A549 (cell line): ENCODE measurements around the gene CD84. TPM values are rescaled to one million over a fixed set of nuclear protein-coding genes. Genes with fewer than 3 reads are reported as not detected.

Experiments
- ATAC-seq, 2 experiments: fragments of 200-7000 bp in 1 of 2; fragments of >200 bp in 1 of 2; cut with Nextera tagmentation in 1 of 2; cut with Tn5 transposase in 1 of 2; 3 replicates each; pipeline versions ENCODE4 v1.8.0 to v1.9.1; 2018 to 2020; ENCODE audit warnings: mild to moderate bottlenecking in 1 of 2, moderate library complexity in 1 of 2
- CTCF ChIA-PET: fragments of 300-600 bp; sonication (Branson Sonifier 250); formaldehyde crosslinking; extraction: SDS; loops from one replicate; lab custom pipeline; 2021; ENCODE audit warnings: antibody characterized with exemption, inconsistent platforms; lab: Yijun Ruan, JAX
- POLR2A ChIA-PET: fragments of 350-600 bp; formaldehyde crosslinking; extraction: SDS; loops from one replicate; lab custom pipeline; 2021; ENCODE audit warnings: antibody characterized with exemption, inconsistent platforms; lab: Yijun Ruan, JAX
- DNase-seq, 2 experiments: peaks; one replicate each; pipeline versions ENCODE4 v3.0.0 to v3.0.0-alpha.2; 2011 to 2016; ENCODE audit warnings: low read depth in 1 of 2, low spot score in 1 of 2
- FAIRE-seq: peaks from 2 replicates; lab custom pipeline; 2011; peaks lifted over from hg19 to GRCh38; lab: Jason Lieb, UNC
- H3K27ac ChIP-seq, 2 experiments: fragments of >200 bp; sonication (Bioruptor Twin); formaldehyde crosslinking; 3 replicates each; pipeline ENCODE4 v1.5.1; 2016 to 2017
- H3K4me1 ChIP-seq: fragments of >200 bp; sonication (Bioruptor Twin); formaldehyde crosslinking; 3 replicates; pipeline ENCODE4 v1.6.1; 2016
- H3K4me2 ChIP-seq: fragments of >200 bp; sonication (Bioruptor Twin); formaldehyde crosslinking; 3 replicates; pipeline ENCODE4 v1.6.1; 2016
- H3K4me3 ChIP-seq: fragments of >200 bp; sonication (Bioruptor Twin); formaldehyde crosslinking; 3 replicates; pipeline ENCODE4 v1.5.1; 2016
- H3K9me3 ChIP-seq: fragments of >200 bp; sonication (Bioruptor Twin); formaldehyde crosslinking; 3 replicates; pipeline ENCODE4 v1.6.1; 2016
- ATOH8 ChIP-seq: fragments of 250-450 bp; sonication (Bioruptor Pico); IDR thresholded peaks from 2 replicates; pipeline ENCODE4 v1.5.0; 2020; ENCODE audit warnings: low read depth, mild to moderate bottlenecking, moderate library complexity
- BHLHE40 ChIP-seq: IDR thresholded peaks from 2 replicates; pipeline ENCODE4 v1.6.1; 2012; ENCODE audit warnings: low read depth, low read length, inconsistent platforms
- CBX8 ChIP-seq: fragments of 200-600 bp; sonication (generic); IDR thresholded peaks from 2 replicates; pipeline ENCODE4 v1.6.1; 2016
- CEBPB ChIP-seq, 2 experiments: fragments of >200 bp in 1 of 2; sonication (Bioruptor Twin) in 1 of 2; formaldehyde crosslinking in 1 of 2; IDR thresholded peaks; 2 replicates each; pipeline ENCODE4 v1.6.1; 2012 to 2016
- ELK1 ChIP-seq: fragments of 150-350 bp; IDR thresholded peaks from 2 replicates; pipeline ENCODE4 v1.6.1; 2014; ENCODE audit warnings: low read depth, mild to moderate bottlenecking, low read length
- EP300 ChIP-seq, 2 experiments: fragments of >200 bp; sonication (Bioruptor Twin); formaldehyde crosslinking; IDR thresholded peaks; 2 replicates in 1 of 2; 3 replicates in 1 of 2; pipeline ENCODE4 v1.6.1; 2016 to 2017
- FOXS1 ChIP-seq: fragments of 250-450 bp; sonication (Bioruptor Pico); IDR thresholded peaks from 2 replicates; pipeline ENCODE4 v1.5.0; 2020; ENCODE audit warnings: mild to moderate bottlenecking, moderate library complexity
- HEYL ChIP-seq: fragments of 250-450 bp; sonication (Bioruptor Pico); IDR thresholded peaks from 2 replicates; pipeline ENCODE4 v1.8.0; 2021; ENCODE audit warnings: mild to moderate bottlenecking, moderate library complexity
- HOXA7 ChIP-seq: fragments of 250-450 bp; sonication (Bioruptor Pico); IDR thresholded peaks from 2 replicates; pipeline ENCODE4 v1.5.0; 2020; ENCODE audit warnings: mild to moderate bottlenecking, moderate library complexity
- HOXB13 ChIP-seq: fragments of 250-450 bp; sonication (Bioruptor Pico); IDR thresholded peaks from 2 replicates; pipeline ENCODE4 v1.5.0; 2020; ENCODE audit warnings: low read depth, mild to moderate bottlenecking, moderate library complexity
- JUN ChIP-seq, 2 experiments: fragments of >200 bp; sonication (Bioruptor Twin); formaldehyde crosslinking; IDR thresholded peaks; 2 replicates in 1 of 2; 3 replicates in 1 of 2; pipeline ENCODE4 v1.6.1; 2016 to 2017
- MAZ ChIP-seq: fragments of 150-350 bp; IDR thresholded peaks from 2 replicates; pipeline ENCODE4 v1.6.1; 2014; ENCODE audit warnings: antibody characterized with exemption, low read depth, low read length, borderline replicate concordance
- PHF8 ChIP-seq: fragments of 200-600 bp; sonication (generic); IDR thresholded peaks from 2 replicates; pipeline ENCODE4 v1.6.1; 2016; ENCODE audit warnings: low read depth, mild to moderate bottlenecking, antibody characterized with exemption, moderate library complexity, borderline replicate concordance
- POLR2AphosphoS2 ChIP-seq: conservative IDR thresholded peaks from 2 replicates; pipeline ENCODE4 v1.6.1; 2012; ENCODE audit warnings: low read length, improper control_type of control experiment, inconsistent platforms
- REST ChIP-seq: fragments of 200-600 bp; sonication (generic); IDR thresholded peaks from 2 replicates; pipeline ENCODE4 v1.6.1; 2016; ENCODE audit warnings: antibody characterized with exemption, mild to moderate bottlenecking, moderate library complexity
- RFX5 ChIP-seq: fragments of 450-650 bp; IDR thresholded peaks from 2 replicates; pipeline ENCODE4 v1.7.1; 2014; ENCODE audit warnings: antibody characterized with exemption, mild to moderate bottlenecking, moderate library complexity
- RNF2 ChIP-seq: fragments of 200-600 bp; sonication (generic); IDR thresholded peaks from 2 replicates; pipeline ENCODE4 v1.6.1; 2016; ENCODE audit warnings: low read depth, mild to moderate bottlenecking, antibody characterized with exemption, moderate library complexity, borderline replicate concordance
- TFCP2L1 ChIP-seq: fragments of 250-450 bp; sonication (Bioruptor Pico); IDR thresholded peaks from 2 replicates; pipeline ENCODE4 v1.5.0; 2021; ENCODE audit warnings: mild to moderate bottlenecking
- ZFP36 ChIP-seq: fragments of 450-650 bp; IDR thresholded peaks from 2 replicates; pipeline ENCODE4 v1.6.1; 2014; ENCODE audit warnings: borderline replicate concordance; ENCODE audit not compliant: partially characterized antibody
- ZSCAN20 ChIP-seq: fragments of 250-450 bp; sonication (Bioruptor Pico); IDR thresholded peaks from 2 replicates; pipeline ENCODE4 v1.8.0; 2022; ENCODE audit warnings: mild to moderate bottlenecking, moderate library complexity
- WGBS: methylation state at CpG from one replicate; pipeline ENCODE4 v1.1.6; 2017; ENCODE audit errors: missing lambda C conversion rate; 5-methylcytosine and 5-hydroxymethylcytosine counted together
- polyA plus RNA-seq, 4 experiments: library from polyadenylated mRNA; depleted of rRNA in 3 of 4; stranded (reverse); fragments of >200 nt; fragmentation: RNase III in 1 of 4; extraction: RNeasy Plus Mini Kit Qiagen cat#74134 plus additional on column Dnase treatment in 1 of 4; gene quantifications; 2 replicates in 3 of 4; 3 replicates in 1 of 4; pipeline ENCODE4 v1.2.3, GENCODE V29; 2011 to 2017
- TF ChIP-seq, protein P1 (sequence below): fragments of 250-450 bp; sonication (Bioruptor Pico); IDR thresholded peaks from 2 replicates; pipeline ENCODE4 v1.5.0; 2021; ENCODE audit warnings: mild to moderate bottlenecking, moderate library complexity, borderline replicate concordance
- TF ChIP-seq, protein P2 (sequence below): IDR thresholded peaks from 2 replicates; pipeline ENCODE4 v1.6.1; 2012

Gene CD84
- polyA plus RNA-seq, 2 of the 4 experiments (the other 2 are of a cell fraction): not detected

DNA sequence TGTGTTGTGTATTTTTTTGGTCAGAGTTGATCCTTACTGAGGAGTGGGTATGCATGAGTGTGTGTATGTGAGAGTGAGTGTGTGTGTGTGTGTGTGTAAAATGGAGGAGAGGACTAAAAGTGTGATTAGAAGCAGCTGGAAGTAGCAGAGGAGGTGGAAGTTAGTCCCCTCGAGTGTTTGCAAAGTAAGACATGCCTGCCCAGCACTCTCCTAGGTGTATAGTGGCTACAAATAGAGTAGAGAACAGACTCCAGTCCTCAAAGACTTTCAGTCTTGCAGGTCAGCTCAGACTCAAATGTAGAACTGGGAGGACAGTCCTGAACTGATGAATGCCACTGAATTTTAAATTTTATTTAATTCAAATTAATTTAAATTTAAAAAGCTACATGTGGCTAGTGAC, 39.0 kb upstream of the CD84 start:
- H3K4me3 ChIP-seq: no peak overlapping the region
- no peaks in the 10 kb centered on the region for H3K4me1 ChIP-seq
- FAIRE-seq: no peak
- H3K9me3 ChIP-seq: no peaks in the 10 kb centered on the region; the same call in 2 of the 3 replicates
- ChIA-PET CTCF (interaction anchor here (0.7 to 1.5 kb wide), 4 partner anchors 11 to 137 kb away, joined by 3 to 4 read pairs (median 4); no protein-coding TSS in a partner anchor), POLR2A (no interaction called here)
- ATAC-seq: no peak
- no peak overlapping the region for H3K27ac ChIP-seq
- no peak overlapping the region for H3K4me2 ChIP-seq
- WGBS: 4% methylated on average over 1 of the region's 1 CpG
- TF ChIP-seq, protein P1, sequence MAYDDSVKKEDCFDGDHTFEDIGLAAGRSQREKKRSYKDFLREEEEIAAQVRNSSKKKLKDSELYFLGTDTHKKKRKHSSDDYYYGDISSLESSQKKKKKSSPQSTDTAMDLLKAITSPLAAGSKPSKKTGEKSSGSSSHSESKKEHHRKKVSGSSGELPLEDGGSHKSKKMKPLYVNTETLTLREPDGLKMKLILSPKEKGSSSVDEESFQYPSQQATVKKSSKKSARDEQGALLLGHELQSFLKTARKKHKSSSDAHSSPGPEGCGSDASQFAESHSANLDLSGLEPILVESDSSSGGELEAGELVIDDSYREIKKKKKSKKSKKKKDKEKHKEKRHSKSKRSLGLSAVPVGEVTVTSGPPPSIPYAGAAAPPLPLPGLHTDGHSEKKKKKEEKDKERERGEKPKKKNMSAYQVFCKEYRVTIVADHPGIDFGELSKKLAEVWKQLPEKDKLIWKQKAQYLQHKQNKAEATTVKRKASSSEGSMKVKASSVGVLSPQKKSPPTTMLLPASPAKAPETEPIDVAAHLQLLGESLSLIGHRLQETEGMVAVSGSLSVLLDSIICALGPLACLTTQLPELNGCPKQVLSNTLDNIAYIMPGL (CRISPR knock-in tag): no peak
- TF ChIP-seq EP300 (IDR thresholded peaks at IDR 0.05) (no peak), MAZ (no peak), ATOH8 (CRISPR knock-in tag) (no peak), HOXB13 (CRISPR knock-in tag) (no peak), CEBPB (IDR thresholded peaks at IDR 0.05) (no peak), RNF2 (no peak), HEYL (no peak), JUN (IDR thresholded peaks at IDR 0.05) (no peak), FOXS1 (no peak), ZSCAN20 (no peak), ELK1 (no peak), RFX5 (no peak)
- TF ChIP-seq, protein P2, sequence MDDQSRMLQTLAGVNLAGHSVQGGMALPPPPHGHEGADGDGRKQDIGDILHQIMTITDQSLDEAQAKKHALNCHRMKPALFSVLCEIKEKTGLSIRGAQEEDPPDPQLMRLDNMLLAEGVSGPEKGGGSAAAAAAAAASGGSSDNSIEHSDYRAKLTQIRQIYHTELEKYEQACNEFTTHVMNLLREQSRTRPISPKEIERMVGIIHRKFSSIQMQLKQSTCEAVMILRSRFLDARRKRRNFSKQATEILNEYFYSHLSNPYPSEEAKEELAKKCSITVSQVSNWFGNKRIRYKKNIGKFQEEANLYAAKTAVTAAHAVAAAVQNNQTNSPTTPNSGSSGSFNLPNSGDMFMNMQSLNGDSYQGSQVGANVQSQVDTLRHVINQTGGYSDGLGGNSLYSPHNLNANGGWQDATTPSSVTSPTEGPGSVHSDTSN: no peak
- DNase-seq: no peak

- POLR2A ChIA-PET: no interaction called here
- H3K4me2 ChIP-seq: no peak overlapping the region
- H3K4me3 ChIP-seq: no peak overlapping the region
- no peak overlapping the region for H3K27ac ChIP-seq
- ATAC-seq (no peak), FAIRE-seq (no peak), DNase-seq (no peak)
- CTCF ChIA-PET: interaction anchor here (1.0 to 1.1 kb wide), 2 partner anchors 60 to 238 kb away, joined by 3 read pairs; no protein-coding TSS in a partner anchor
- TF ChIP-seq TFCP2L1 (no peak), REST (no peak), CBX8 (no peak), HOXA7 (CRISPR knock-in tag) (no peak), BHLHE40 (no peak), ZFP36 (no peak), POLR2AphosphoS2 (no peak), PHF8 (no peak)
- WGBS: 17% methylated on average over 2 of the region's 2 CpGs
- no peaks in the 10 kb centered on the region for H3K4me1 ChIP-seq
- H3K9me3 ChIP-seq: no peaks in the 10 kb centered on the region; the same call in 2 of the 3 replicates
Measured at GRCh38 chr1:160615660-160616059, 36.4 kb upstream of the CD84 start.
